ENCODE data around the gene STX8.

The STX8 gene

GRCh38 chr17:9239793-9240658 is 335.6 kb downstream of the STX8 start:
- Histone ChIP-seq H3K36me3 (ENCODE audit: control insufficient read depth in 1 of 2, insufficient read depth in 2 of 2, low read length in 2 of 2) (no peaks in the 10 kb centered on the region), H4K8ac (ENCODE audit: low read depth, low read length) (no peak overlapping the region), H3K9ac (ENCODE audit: low read length) (no peak overlapping the region), H3K18ac (ENCODE audit: low read length) (no peak overlapping the region), H3K23ac (ENCODE audit: low read length) (no peak overlapping the region), H3K4me1 (ENCODE audit: control insufficient read depth in 1 of 2, insufficient read depth in 2 of 2, low read length in 2 of 2) (peaks cover 11 to 12% of the 10 kb centered on the region in 2 experiments), H3K27me3 (ENCODE audit: insufficient read depth, low read length) (no peaks in the 10 kb centered on the region), H2AK5ac (ENCODE audit: low read length) (no peak overlapping the region), H3K4ac (ENCODE audit: low read depth, low read length) (no peak overlapping the region), H3K14ac (ENCODE audit: low read length) (peak overlapping the region; percentile 11), H2BK5ac (ENCODE audit: low read depth, low read length, poor library complexity) (no peak overlapping the region), H3K27ac (ENCODE audit: low read depth, low read length) (no peak overlapping the region), H3K4me3 (ENCODE audit: low read depth, low read length) (peak overlapping the region; percentile 64), H4K12ac (ENCODE audit: low read depth, low read length) (no peak overlapping the region), H2AFZ (ENCODE audit: insufficient read depth, low read length, poor library complexity) (peak overlapping the region; percentile 20), H2BK120ac (ENCODE audit: insufficient read depth, low read length, poor library complexity) (no peak overlapping the region), H2BK12ac (ENCODE audit: low read length) (no peak overlapping the region), H3K9me3 (ENCODE audit: insufficient read depth, low read depth, low read length) (peaks cover 6% of the 10 kb centered on the region), H4K91ac (ENCODE audit: low read depth, low read length) (no peak overlapping the region), H3K79me1 (ENCODE audit: low read length) (no peaks in the 10 kb centered on the region), H3K4me2 (ENCODE audit: low read length) (peak overlapping the region; percentile 72), H3K79me2 (ENCODE audit: control insufficient read depth, insufficient read depth, low read length, poor library complexity) (no peaks in the 10 kb centered on the region)
- whole genome bisulfite sequencing (ENCODE audit: extremely low coverage, insufficient coverage, insufficient read length) = no CpG with 5 or more reads among the region's 84 CpGs
- DNase-seq = peak; percentile 71 to 77

GRCh38 chr17:9239246-9239792 is 336.3 kb downstream of the STX8 start:
- Histone ChIP-seq H3K18ac (ENCODE audit: low read length) (peak overlapping the region; percentile 25), H3K36me3 (ENCODE audit: control insufficient read depth in 1 of 2, insufficient read depth in 2 of 2, low read length in 2 of 2) (no peaks in the 10 kb centered on the region), H3K4me1 (ENCODE audit: control insufficient read depth in 1 of 2, insufficient read depth in 2 of 2, low read length in 2 of 2) (peaks cover 11 to 12% of the 10 kb centered on the region in 2 experiments), H3K14ac (ENCODE audit: low read length) (peak overlapping the region; percentile 11), H2BK12ac (ENCODE audit: low read length) (no peak overlapping the region), H2BK120ac (ENCODE audit: insufficient read depth, low read length, poor library complexity) (no peak overlapping the region), H3K4ac (ENCODE audit: low read depth, low read length) (no peak overlapping the region), H3K27ac (ENCODE audit: low read depth, low read length) (no peak overlapping the region), H2AK5ac (ENCODE audit: low read length) (no peak overlapping the region), H3K79me2 (ENCODE audit: control insufficient read depth, insufficient read depth, low read length, poor library complexity) (no peaks in the 10 kb centered on the region), H3K4me3 (ENCODE audit: low read depth, low read length) (peak overlapping the region; percentile 43), H3K9ac (ENCODE audit: low read length) (no peak overlapping the region), H3K27me3 (ENCODE audit: insufficient read depth, low read length) (no peaks in the 10 kb centered on the region), H4K91ac (ENCODE audit: low read depth, low read length) (no peak overlapping the region), H2BK5ac (ENCODE audit: low read depth, low read length, poor library complexity) (no peak overlapping the region), H2AFZ (ENCODE audit: insufficient read depth, low read length, poor library complexity) (peak overlapping the region; percentile 20), H3K9me3 (ENCODE audit: insufficient read depth, low read depth, low read length) (peaks cover 6% of the 10 kb centered on the region), H3K23ac (ENCODE audit: low read length) (no peak overlapping the region), H3K4me2 (ENCODE audit: low read length) (peak overlapping the region; percentile 69), H4K12ac (ENCODE audit: low read depth, low read length) (no peak overlapping the region), H4K8ac (ENCODE audit: low read depth, low read length) (no peak overlapping the region), H3K79me1 (ENCODE audit: low read length) (no peaks in the 10 kb centered on the region)
- no peak for DNase-seq
- WGBS (ENCODE audit: extremely low coverage, insufficient coverage, insufficient read length) = no CpG with 5 or more reads among the region's 27 CpGs

GRCh38 chr17:9238340-9239245 is 337.0 kb downstream of the STX8 start:
- Histone ChIP-seq H2AK5ac (ENCODE audit: low read length) (no peak overlapping the region), H3K27ac (ENCODE audit: low read depth, low read length) (no peak overlapping the region), H3K14ac (ENCODE audit: low read length) (no peak overlapping the region), H2BK120ac (ENCODE audit: insufficient read depth, low read length, poor library complexity) (no peak overlapping the region), H3K27me3 (ENCODE audit: insufficient read depth, low read length) (no peaks in the 10 kb centered on the region), H4K12ac (ENCODE audit: low read depth, low read length) (no peak overlapping the region), H4K8ac (ENCODE audit: low read depth, low read length) (no peak overlapping the region), H3K36me3 (ENCODE audit: control insufficient read depth in 1 of 2, insufficient read depth in 2 of 2, low read length in 2 of 2) (no peaks in the 10 kb centered on the region), H3K4me2 (ENCODE audit: low read length) (no peak overlapping the region), H3K4me3 (ENCODE audit: low read depth, low read length) (no peak overlapping the region), H2AFZ (ENCODE audit: insufficient read depth, low read length, poor library complexity) (no peak overlapping the region), H2BK12ac (ENCODE audit: low read length) (no peak overlapping the region), H3K4ac (ENCODE audit: low read depth, low read length) (no peak overlapping the region), H2BK5ac (ENCODE audit: low read depth, low read length, poor library complexity) (no peak overlapping the region), H3K23ac (ENCODE audit: low read length) (no peak overlapping the region), H3K79me1 (ENCODE audit: low read length) (no peaks in the 10 kb centered on the region), H3K18ac (ENCODE audit: low read length) (no peak overlapping the region), H3K9ac (ENCODE audit: low read length) (no peak overlapping the region), H3K4me1 (ENCODE audit: control insufficient read depth in 1 of 2, insufficient read depth in 2 of 2, low read length in 2 of 2) (peaks cover 11 to 12% of the 10 kb centered on the region in 2 experiments), H4K91ac (ENCODE audit: low read depth, low read length) (no peak overlapping the region), H3K79me2 (ENCODE audit: control insufficient read depth, insufficient read depth, low read length, poor library complexity) (no peaks in the 10 kb centered on the region), H3K9me3 (ENCODE audit: insufficient read depth, low read depth, low read length) (peaks cover 6% of the 10 kb centered on the region)
- WGBS (ENCODE audit: extremely low coverage, insufficient coverage, insufficient read length) = no CpG with 5 or more reads among the region's 12 CpGs
- peak in 1 of 2 donors; percentile 28 for DNase-seq

GRCh38 chr17:9237661-9238301 is 337.8 kb downstream of the STX8 start:
- no peak overlapping the region for H2BK12ac ChIP-seq (ENCODE audit: low read length)
- H4K12ac ChIP-seq (ENCODE audit: low read depth, low read length) = no peak overlapping the region
- H3K4me3 ChIP-seq (ENCODE audit: low read depth, low read length) = no peak overlapping the region
- no peaks in the 10 kb centered on the region for H3K36me3 ChIP-seq (ENCODE audit: control insufficient read depth in 1 of 2, insufficient read depth in 2 of 2, low read length in 2 of 2)
- peak; percentile 40 to 81 for DNase-seq
- H4K8ac ChIP-seq (ENCODE audit: low read depth, low read length) = no peak overlapping the region
- H3K79me2 ChIP-seq (ENCODE audit: control insufficient read depth, insufficient read depth, low read length, poor library complexity) = no peaks in the 10 kb centered on the region
- H3K9ac ChIP-seq (ENCODE audit: low read length) = no peak overlapping the region
- H3K9me3 ChIP-seq (ENCODE audit: insufficient read depth, low read depth, low read length) = peaks cover 6% of the 10 kb centered on the region
- H3K4me2 ChIP-seq (ENCODE audit: low read length) = no peak overlapping the region
- no peak overlapping the region for H2BK5ac ChIP-seq (ENCODE audit: low read depth, low read length, poor library complexity)
- H3K18ac ChIP-seq (ENCODE audit: low read length) = no peak overlapping the region
- H3K23ac ChIP-seq (ENCODE audit: low read length) = no peak overlapping the region
- H3K27ac ChIP-seq (ENCODE audit: low read depth, low read length) = no peak overlapping the region
- no peaks in the 10 kb centered on the region for H3K79me1 ChIP-seq (ENCODE audit: low read length)
- H3K14ac ChIP-seq (ENCODE audit: low read length) = no peak overlapping the region
- peaks cover 11 to 12% of the 10 kb centered on the region in 2 experiments for H3K4me1 ChIP-seq (ENCODE audit: control insufficient read depth in 1 of 2, insufficient read depth in 2 of 2, low read length in 2 of 2)
- H2AFZ ChIP-seq (ENCODE audit: insufficient read depth, low read length, poor library complexity) = no peak overlapping the region
- WGBS (ENCODE audit: extremely low coverage, insufficient coverage, insufficient read length) = no CpG with 5 or more reads among the region's 13 CpGs
- H3K27me3 ChIP-seq (ENCODE audit: insufficient read depth, low read length) = no peaks in the 10 kb centered on the region
- no peak overlapping the region for H3K4ac ChIP-seq (ENCODE audit: low read depth, low read length)
- no peak overlapping the region for H4K91ac ChIP-seq (ENCODE audit: low read depth, low read length)
- no peak overlapping the region for H2BK120ac ChIP-seq (ENCODE audit: insufficient read depth, low read length, poor library complexity)
- no peak overlapping the region for H2AK5ac ChIP-seq (ENCODE audit: low read length)
